ENCODE data around the gene UBE2H. TPM values are rescaled to one million over a fixed set of nuclear protein-coding genes. Genes with fewer than 3 reads are reported as not detected.
"Not testable (repeated sequence)": the region's sequence is repeated elsewhere in the genome, so short reads cannot be mapped to it uniquely, and the experiment has no call there.

UBE2H gene
- total RNA-seq, 2 donors from 2014 or later, result 53.2 to 60.9 TPM

DNA sequence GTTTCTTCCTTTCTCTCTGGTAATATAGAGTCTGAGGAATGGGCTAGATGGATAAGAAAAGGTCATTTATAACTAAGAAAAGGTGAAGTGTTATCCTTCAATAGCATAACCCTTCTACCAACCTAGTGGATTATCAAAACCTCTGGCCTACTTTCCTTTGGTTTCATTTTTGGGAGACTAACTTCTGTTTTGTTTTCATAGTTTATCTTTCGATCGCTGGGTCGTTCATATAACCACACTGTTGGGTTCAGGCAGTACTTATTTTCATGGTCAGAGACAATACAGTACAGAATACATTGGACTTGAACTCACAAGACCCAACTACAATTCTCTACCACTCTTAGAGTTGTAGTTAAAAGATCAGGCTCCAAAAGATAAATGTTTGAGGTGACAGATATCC lies 86.5 kb downstream of the UBE2H start:
- no peaks in the 10 kb centered on the region for H3K9me3 Mint-ChIP-seq
- H3K27ac Mint-ChIP-seq, result peak overlapping the region; percentile 79
- H3K36me3 Mint-ChIP-seq (ENCODE audit: insufficient read depth in 2 of 2), result peaks cover 0 to 4% of the 10 kb centered on the region in 2 donors
- H3K27me3 Mint-ChIP-seq (ENCODE audit: low read depth), result no peaks in the 10 kb centered on the region
- ATAC-seq (replicated peaks in 1 of 2), result no peak
- no peak for DNase-seq
- H3K4me3 Mint-ChIP-seq, result peak overlapping the region in 1 of 2 donors; percentile 16
- H3K4me1 Mint-ChIP-seq (ENCODE audit: low read depth), result peaks cover 22% of the 10 kb centered on the region

DNA sequence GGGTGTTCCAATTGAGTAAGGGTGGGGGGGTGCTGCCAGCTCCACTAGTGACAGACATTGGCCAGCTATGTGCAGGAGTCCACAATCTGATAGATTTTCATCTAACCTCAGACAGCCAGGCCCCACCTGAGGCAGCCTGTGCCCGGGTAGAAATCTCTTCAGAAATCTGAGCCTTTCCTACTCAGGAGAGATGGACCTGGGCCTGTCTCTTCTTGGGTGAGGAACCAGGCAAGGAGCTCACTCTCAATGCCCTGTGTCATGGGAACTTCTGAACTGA lies 86.9 kb downstream of the UBE2H start:
- Mint-ChIP-seq H3K27me3 (ENCODE audit: low read depth) (no peaks in the 10 kb centered on the region), H3K4me1 (ENCODE audit: low read depth) (peaks cover 25% of the 10 kb centered on the region), H3K4me3 (peak overlapping the region in 1 of 2 donors; percentile 16), H3K27ac (no peak overlapping the region), H3K36me3 (ENCODE audit: insufficient read depth in 2 of 2) (peaks cover 0 to 4% of the 10 kb centered on the region in 2 donors), H3K9me3 (no peaks in the 10 kb centered on the region)
- no peak for DNase-seq
- ATAC-seq (replicated peaks in 1 of 2), result no peak

DNA sequence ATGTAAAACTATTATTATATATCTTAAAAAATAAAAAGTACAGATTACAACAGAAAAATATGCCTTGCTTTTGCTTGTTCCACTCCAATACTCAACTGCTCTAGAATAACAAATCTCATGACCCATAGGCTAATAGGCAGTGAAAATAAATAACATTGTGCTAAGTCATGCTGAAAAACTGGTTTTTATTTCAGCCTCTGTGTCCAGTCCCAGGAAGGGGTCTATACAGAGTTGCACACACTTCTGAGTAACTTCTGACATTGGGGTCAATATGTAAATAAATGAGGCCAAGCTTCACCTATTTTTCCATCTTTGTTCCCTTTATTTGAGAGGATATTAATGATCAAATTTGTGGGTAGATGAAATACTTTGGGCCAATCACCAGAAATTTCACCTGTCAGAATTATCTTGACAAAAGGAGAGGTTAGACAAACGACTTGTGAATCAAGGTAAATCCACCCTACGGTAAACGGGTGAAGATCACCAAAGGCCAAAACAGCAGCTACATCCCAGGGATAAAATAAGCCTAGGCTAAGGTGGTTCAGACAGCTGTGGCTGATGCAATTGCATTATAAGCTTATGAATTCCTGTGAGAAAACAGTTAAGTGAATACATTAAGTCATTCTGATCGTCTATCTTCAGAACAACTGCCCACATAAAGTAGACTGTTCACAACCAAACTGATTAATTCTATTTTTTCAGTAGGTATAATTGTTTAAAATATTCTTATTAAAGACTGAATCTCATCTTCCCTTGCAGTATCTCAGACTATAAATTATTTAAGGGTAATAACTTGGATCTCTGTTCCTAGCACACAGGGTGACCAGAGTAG lies 87.5 kb downstream of the UBE2H start:
- DNase-seq, result no peak
- ATAC-seq (replicated peaks in 1 of 2), result no peak
- H3K36me3 Mint-ChIP-seq (ENCODE audit: insufficient read depth in 2 of 2), result peaks cover 0 to 4% of the 10 kb centered on the region in 2 donors
- H3K27me3 Mint-ChIP-seq (ENCODE audit: low read depth), result no peaks in the 10 kb centered on the region
- no peaks in the 10 kb centered on the region for H3K9me3 Mint-ChIP-seq
- H3K27ac Mint-ChIP-seq, result no peak overlapping the region
- H3K4me3 Mint-ChIP-seq, result no peak overlapping the region
- H3K4me1 Mint-ChIP-seq (ENCODE audit: low read depth), result peaks cover 30% of the 10 kb centered on the region

DNA sequence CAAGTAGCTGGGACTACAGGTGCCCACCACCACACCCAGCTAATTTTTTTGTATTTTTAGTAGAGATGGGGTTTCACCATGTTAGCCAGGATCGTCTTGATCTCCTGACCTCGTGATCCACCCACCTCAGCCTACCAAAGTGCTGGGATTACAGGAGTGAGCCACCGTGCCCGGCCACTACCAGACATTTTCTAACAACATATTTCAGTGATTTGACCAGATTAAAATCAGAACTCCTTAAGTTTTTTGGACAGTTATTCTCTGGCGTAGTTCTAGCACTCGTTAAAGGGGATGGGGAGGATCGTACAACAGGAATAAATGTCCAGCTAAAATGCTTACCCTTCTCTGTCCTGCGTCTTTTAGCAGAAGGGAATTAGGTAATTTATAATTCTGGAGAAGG lies 88.1 kb downstream of the UBE2H start:
- not testable (repeated sequence) for H3K27ac Mint-ChIP-seq; H3K27me3 Mint-ChIP-seq (ENCODE audit: low read depth); ATAC-seq (replicated peaks in 1 of 2); H3K4me3 Mint-ChIP-seq; H3K36me3 Mint-ChIP-seq (ENCODE audit: insufficient read depth in 2 of 2); H3K9me3 Mint-ChIP-seq; DNase-seq
- H3K4me1 Mint-ChIP-seq (ENCODE audit: low read depth), result peaks cover 36% of the 10 kb centered on the region

DNA sequence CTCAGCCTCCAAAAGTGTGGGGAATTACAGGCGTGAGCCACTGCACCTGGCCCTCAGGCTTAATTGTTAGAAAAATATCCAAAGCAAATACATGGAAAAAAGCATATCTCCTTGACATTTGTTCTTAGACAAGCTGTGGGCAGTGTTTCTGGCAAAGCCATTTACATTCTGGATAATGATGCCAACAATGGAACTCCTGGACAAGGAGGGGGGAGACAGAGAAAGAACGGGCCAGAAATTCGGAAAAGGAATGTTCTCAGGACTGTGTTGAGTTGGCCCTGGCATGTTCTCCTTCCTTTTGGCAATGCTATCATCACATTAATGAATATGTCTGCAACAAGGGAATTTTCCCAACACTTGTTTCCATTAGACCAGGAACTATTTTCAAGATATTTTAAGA lies 88.7 kb downstream of the UBE2H start:
- Mint-ChIP-seq H3K36me3 (ENCODE audit: insufficient read depth in 2 of 2) (peaks cover 0 to 4% of the 10 kb centered on the region in 2 donors), H3K27me3 (ENCODE audit: low read depth) (no peaks in the 10 kb centered on the region), H3K4me1 (ENCODE audit: low read depth) (peaks cover 43% of the 10 kb centered on the region), H3K4me3 (no peak overlapping the region), H3K9me3 (no peaks in the 10 kb centered on the region), H3K27ac (no peak overlapping the region)
- DNase-seq (no peak), ATAC-seq (replicated peaks in 1 of 2) (no peak)

DNA sequence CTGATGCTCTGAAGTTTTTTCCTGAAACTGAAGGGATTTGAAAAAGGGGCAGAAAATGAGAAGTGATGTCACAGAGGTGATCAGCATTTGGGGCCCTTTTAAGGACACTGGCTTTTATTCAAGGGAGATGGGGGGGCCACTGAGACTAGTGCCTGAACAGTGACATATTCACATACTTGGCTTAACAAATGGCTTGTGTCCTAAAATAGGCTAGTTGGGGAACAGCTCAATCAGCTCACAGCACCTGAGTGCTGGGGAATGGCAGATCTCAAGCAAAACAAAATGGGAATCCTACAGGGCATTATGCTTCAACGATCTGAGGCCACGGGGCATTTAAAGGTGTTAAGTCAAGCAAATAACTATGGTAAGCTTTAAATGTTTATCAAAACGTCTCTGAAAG lies 90.1 kb downstream of the UBE2H start:
- Mint-ChIP-seq H3K27me3 (ENCODE audit: low read depth) (no peaks in the 10 kb centered on the region), H3K27ac (no peak overlapping the region), H3K9me3 (no peaks in the 10 kb centered on the region), H3K4me1 (ENCODE audit: low read depth) (peaks cover 43% of the 10 kb centered on the region), H3K4me3 (no peak overlapping the region), H3K36me3 (ENCODE audit: insufficient read depth in 2 of 2) (peaks cover 0 to 1% of the 10 kb centered on the region in 2 donors)
- no peak for DNase-seq
- no peak for ATAC-seq (replicated peaks in 1 of 2)

DNA sequence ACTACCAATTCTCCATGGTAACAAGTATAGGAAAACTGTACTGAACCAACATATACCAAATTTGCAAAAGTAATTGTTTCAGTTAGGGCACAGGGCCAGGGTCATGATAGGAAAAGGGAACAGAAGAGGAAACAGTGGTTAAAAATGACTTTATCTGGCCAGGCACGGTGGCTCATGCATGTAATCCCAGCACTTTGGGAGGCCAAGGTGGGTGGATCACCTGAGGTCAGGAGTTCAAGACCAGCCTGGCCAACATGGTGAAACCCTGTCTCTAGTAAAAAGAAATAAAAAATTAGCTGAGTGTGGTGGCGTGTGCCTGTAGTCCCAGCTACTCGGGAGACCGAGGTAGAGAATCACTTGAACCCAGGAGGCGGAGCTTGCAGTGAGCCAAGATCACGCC lies 92.0 kb downstream of the UBE2H start:
- not testable (repeated sequence) for ATAC-seq (replicated peaks in 1 of 2); DNase-seq; H3K27me3 Mint-ChIP-seq (ENCODE audit: low read depth); H3K9me3 Mint-ChIP-seq; H3K36me3 Mint-ChIP-seq (ENCODE audit: insufficient read depth in 2 of 2)
- H3K27ac Mint-ChIP-seq, result peak overlapping the region; percentile 56
- peaks cover 49% of the 10 kb centered on the region for H3K4me1 Mint-ChIP-seq (ENCODE audit: low read depth)
- peak overlapping the region in 1 of 2 donors; percentile 33 for H3K4me3 Mint-ChIP-seq

DNA sequence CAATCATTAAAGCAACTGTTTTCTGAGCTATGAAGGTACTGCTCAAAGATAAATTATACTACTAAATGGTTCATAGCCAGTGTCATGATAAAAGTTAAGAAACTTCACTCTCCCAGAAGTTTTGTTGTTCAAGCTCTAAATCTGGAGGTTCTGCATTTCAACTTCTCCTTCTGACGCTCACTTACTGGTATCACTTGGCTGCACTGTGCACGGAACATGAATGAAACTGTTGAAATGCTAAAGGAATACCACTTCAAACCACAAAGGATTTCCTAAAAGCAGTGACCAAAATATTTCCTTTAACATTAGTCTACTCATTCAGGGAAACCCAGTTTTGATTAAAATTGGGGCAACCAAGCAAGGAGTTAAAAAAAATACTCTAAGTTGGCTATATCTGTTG lies 93.6 kb downstream of the UBE2H start:
- DNase-seq (no peak), ATAC-seq (replicated peaks in 1 of 2) (no peak)
- Mint-ChIP-seq H3K4me1 (ENCODE audit: low read depth) (peaks cover 62% of the 10 kb centered on the region), H3K9me3 (no peaks in the 10 kb centered on the region), H3K36me3 (ENCODE audit: insufficient read depth in 2 of 2) (peaks cover 0 to 2% of the 10 kb centered on the region in 2 donors), H3K27me3 (ENCODE audit: low read depth) (no peaks in the 10 kb centered on the region), H3K4me3 (no peak overlapping the region), H3K27ac (no peak overlapping the region)

DNA sequence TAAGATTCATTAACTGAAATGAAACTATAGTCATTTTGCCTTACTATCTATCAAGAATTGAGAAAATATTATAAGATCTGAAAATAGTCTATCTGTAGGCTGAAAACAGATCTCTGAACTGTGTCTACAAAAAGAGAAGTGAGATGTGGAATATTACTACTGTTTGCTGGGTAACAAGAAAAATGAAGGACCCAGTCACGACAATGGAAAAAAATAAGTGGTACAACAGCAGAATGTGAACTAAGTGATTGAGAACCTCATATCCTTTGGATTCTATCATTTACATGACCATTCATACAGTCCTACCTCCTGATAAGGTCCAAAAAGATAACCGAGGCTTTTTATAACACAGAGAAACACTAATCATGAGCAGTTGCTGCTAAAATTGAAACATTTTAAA lies 94.3 kb downstream of the UBE2H start:
- Mint-ChIP-seq H3K36me3 (ENCODE audit: insufficient read depth in 2 of 2) (peaks cover 0 to 2% of the 10 kb centered on the region in 2 donors), H3K9me3 (no peaks in the 10 kb centered on the region), H3K4me1 (ENCODE audit: low read depth) (peaks cover 69% of the 10 kb centered on the region), H3K27me3 (ENCODE audit: low read depth) (no peaks in the 10 kb centered on the region), H3K4me3 (no peak overlapping the region), H3K27ac (no peak overlapping the region)
- ATAC-seq (replicated peaks in 1 of 2) (no peak), DNase-seq (no peak)

DNA sequence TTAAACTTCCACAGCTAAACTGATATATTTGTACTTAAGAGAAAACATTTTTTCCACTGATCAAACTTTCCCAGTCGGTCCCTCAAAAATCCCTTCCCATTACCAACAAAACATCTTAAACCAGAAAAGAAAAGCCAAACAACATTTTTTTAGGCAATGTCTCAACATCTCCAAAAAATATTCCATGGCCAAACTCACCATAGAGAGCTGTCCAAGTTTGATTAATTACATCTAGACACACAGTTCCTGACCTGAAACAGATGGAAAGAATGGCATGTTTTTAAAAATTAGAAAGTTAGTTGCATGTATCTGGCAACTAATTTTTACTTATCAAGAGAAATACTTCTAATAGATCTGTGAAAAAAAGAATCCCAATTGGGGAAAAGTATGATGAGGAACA lies 95.4 kb downstream of the UBE2H start:
- Mint-ChIP-seq H3K9me3 (no peaks in the 10 kb centered on the region), H3K36me3 (ENCODE audit: insufficient read depth in 2 of 2) (peaks cover 0 to 2% of the 10 kb centered on the region in 2 donors), H3K4me3 (no peak overlapping the region), H3K27me3 (ENCODE audit: low read depth) (no peaks in the 10 kb centered on the region), H3K4me1 (ENCODE audit: low read depth) (peaks cover 66% of the 10 kb centered on the region), H3K27ac (no peak overlapping the region)
- ATAC-seq (replicated peaks in 1 of 2) (no peak), DNase-seq (no peak)

DNA sequence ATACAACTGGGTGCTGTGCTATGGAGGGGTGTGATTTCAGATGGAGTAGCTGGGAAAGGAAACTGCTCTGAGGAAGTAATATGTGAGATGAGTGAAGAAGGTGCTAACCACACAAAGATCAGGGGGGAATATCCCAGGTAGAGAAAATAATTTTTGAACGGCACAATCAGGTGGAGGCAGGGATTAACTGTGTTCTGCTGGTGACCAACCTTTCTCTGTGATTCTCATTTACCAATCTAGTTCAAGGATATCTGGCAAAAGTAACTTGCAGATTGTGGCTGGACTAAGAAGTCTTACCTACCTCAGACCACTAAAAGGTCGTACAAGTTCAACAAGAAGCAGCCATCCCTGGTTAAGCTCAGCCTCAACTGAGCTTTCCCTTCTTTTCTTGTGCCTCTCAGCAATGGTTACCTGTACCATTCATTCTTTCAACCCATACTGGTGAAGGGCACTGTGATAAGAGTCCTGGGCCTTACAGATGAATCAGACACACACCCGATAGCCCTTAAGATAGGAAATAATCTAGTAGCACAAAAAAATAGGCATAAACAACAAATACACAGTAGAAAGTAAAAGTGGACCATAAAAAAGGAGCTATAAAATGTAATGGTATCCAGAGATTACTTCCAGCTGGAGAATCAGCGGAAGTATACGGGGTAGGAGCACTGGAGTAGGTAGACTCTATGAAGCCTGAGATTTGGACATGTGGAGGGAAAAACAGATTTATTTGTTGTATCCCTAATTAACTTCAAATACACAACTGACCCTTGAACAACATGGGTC lies 96.6 kb downstream of the UBE2H start:
- Mint-ChIP-seq H3K36me3 (ENCODE audit: insufficient read depth in 2 of 2) (peaks cover 0 to 2% of the 10 kb centered on the region in 2 donors), H3K27ac (no peak overlapping the region), H3K4me1 (ENCODE audit: low read depth) (peaks cover 55% of the 10 kb centered on the region), H3K27me3 (ENCODE audit: low read depth) (no peaks in the 10 kb centered on the region), H3K9me3 (no peaks in the 10 kb centered on the region), H3K4me3 (no peak overlapping the region)
- ATAC-seq (replicated peaks in 1 of 2), result no peak
- no peak for DNase-seq

DNA sequence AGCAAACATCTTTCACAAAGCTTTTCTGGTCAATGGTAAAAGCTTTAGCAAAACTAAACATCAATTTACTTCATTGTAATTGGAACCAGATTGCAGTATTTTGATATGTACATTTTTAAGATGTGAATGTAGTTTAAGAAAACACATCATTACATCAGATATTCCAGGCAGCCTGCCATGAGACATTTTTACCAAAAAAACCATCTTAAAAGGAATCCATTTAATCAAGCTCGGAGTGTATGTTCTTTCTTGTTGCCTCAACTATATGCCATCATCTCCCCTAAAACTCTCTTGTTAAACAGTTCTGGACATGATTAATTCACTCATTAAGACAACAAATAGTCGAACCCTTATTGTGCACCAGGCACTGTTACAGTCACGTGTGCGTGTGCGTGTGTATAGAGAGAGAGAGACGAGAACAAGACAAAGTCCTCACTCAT lies 97.5 kb downstream of the UBE2H start:
- DNase-seq, result no peak
- H3K27me3 Mint-ChIP-seq (ENCODE audit: low read depth), result no peaks in the 10 kb centered on the region
- H3K27ac Mint-ChIP-seq, result no peak overlapping the region
- H3K4me1 Mint-ChIP-seq (ENCODE audit: low read depth), result peaks cover 47% of the 10 kb centered on the region
- ATAC-seq (replicated peaks in 1 of 2), result no peak
- H3K9me3 Mint-ChIP-seq, result no peaks in the 10 kb centered on the region
- H3K4me3 Mint-ChIP-seq, result no peak overlapping the region
- peaks cover 0 to 2% of the 10 kb centered on the region in 2 donors for H3K36me3 Mint-ChIP-seq (ENCODE audit: insufficient read depth in 2 of 2)

DNA sequence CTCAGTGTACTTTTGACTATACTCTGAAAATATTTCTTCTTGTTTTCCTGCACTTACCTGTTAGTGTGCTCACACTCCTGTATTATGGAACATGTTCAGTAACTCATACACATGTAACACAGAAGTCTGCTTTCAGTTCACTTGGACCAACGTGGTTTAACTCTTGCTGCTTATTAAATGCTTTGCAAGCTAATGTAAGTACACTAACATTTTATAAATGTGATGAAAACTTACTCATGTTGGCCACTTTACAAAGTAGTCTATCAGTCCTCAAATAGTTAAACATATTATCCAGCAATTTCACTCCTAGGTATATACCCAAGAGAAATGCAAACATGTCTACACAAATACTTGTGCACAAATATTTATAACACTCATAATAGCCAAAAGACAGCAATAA lies 98.4 kb downstream of the UBE2H start:
- peaks cover 0 to 2% of the 10 kb centered on the region in 2 donors for H3K36me3 Mint-ChIP-seq (ENCODE audit: insufficient read depth in 2 of 2)
- ATAC-seq (replicated peaks in 1 of 2) (no peak), DNase-seq (no peak)
- H3K27ac Mint-ChIP-seq, result peak overlapping the region; percentile 62
- H3K9me3 Mint-ChIP-seq, result no peaks in the 10 kb centered on the region
- H3K27me3 Mint-ChIP-seq (ENCODE audit: low read depth), result no peaks in the 10 kb centered on the region
- H3K4me3 Mint-ChIP-seq, result no peak overlapping the region
- peaks cover 38% of the 10 kb centered on the region for H3K4me1 Mint-ChIP-seq (ENCODE audit: low read depth)

Data from activated T-cell treated with anti-CD3 and anti-CD28 coated beads, Interleukin-2, amount 50 U/mL, for 72 hours (primary cell).